Kidney (tissue), 14 donors: Measurements from ENCODE around the gene SNX10. TPM values are rescaled to one million over a fixed set of nuclear protein-coding genes. Genes with fewer than 3 reads are reported as not detected.

Source experiments
- DNase-seq, 5 donors: peaks; one replicate each; pipeline ENCODE4 v3.0.0-alpha.2; 2013 to 2020
- FAIRE-seq: peaks from 2 replicates; lab custom pipeline; 2012; peaks lifted over from hg19 to GRCh38; lab: Jason Lieb, UNC
- H3K27ac ChIP-seq, 2 donors: one replicate each; pipeline ENCODE4 v1.7.0; 2013; ENCODE audit warnings: low read depth in 2 of 2, low read length in 2 of 2, inconsistent platforms in 1 of 2
- H3K27me3 ChIP-seq: one replicate; pipeline ENCODE4 v1.7.1; 2013; ENCODE audit warnings: low read length, inconsistent platforms; ENCODE audit not compliant: control insufficient read depth, insufficient read depth
- H3K36me3 ChIP-seq, 3 donors: one replicate each; pipeline versions ENCODE4 v1.7.0 to v1.7.1; 2013; ENCODE audit warnings: low read length in 3 of 3, control low read depth in 1 of 3, inconsistent platforms in 1 of 3; ENCODE audit not compliant: insufficient read depth in 3 of 3, control insufficient read depth in 2 of 3
- H3K4me1 ChIP-seq, 3 donors: one replicate each; pipeline versions ENCODE4 v1.7.0 to v1.7.1; 2013; ENCODE audit warnings: low read length in 3 of 3, inconsistent platforms in 1 of 3, low read depth in 1 of 3; ENCODE audit not compliant: control insufficient read depth in 2 of 3, insufficient read depth in 2 of 3
- H3K4me3 ChIP-seq, 3 donors: one replicate each; pipeline versions ENCODE4 v1.7.0 to v1.8.1; 2013; ENCODE audit warnings: low read length in 3 of 3, control low read depth in 1 of 3, inconsistent platforms in 1 of 3
- H3K9ac ChIP-seq, 3 donors: one replicate each; pipeline versions ENCODE4 v1.7.0 to v1.7.1; 2013; ENCODE audit warnings: low read length in 3 of 3, control low read depth in 1 of 3, inconsistent platforms in 1 of 3
- H3K9me3 ChIP-seq, 3 donors: one replicate each; pipeline versions ENCODE4 v1.7.0 to v1.7.1; 2013; ENCODE audit warnings: low read length in 3 of 3, control low read depth in 1 of 3, inconsistent platforms in 1 of 3; ENCODE audit not compliant: control insufficient read depth in 2 of 3, insufficient read depth in 1 of 3
- CTCF ChIP-seq: IDR thresholded peaks from 3 replicates; pipeline ENCODE4 v1.5.1; 2012; ENCODE audit warnings: mild to moderate bottlenecking, moderate library complexity, borderline replicate concordance; ENCODE audit not compliant: insufficient read depth; ENCODE audit errors: extremely low read depth
- intact Hi-C: fragments of 100-400 bp; cut with DNase I; formaldehyde crosslinking; loops from one replicate; pipeline ENCODE4 v1.11.1; 2022
- polyA plus RNA-seq: library from polyadenylated mRNA; stranded (reverse); fragments of 350-450 nt; fragmentation: Illumina TruSeq; extraction: RNeasy Lipid Tissue Mini Kit (QIAGEN cat#74804); gene quantifications from one replicate; pipeline ENCODE4 v1.2.3, GENCODE V29; 2014; ENCODE audit warnings: low read depth, low replicate concordance; ENCODE audit not compliant: insufficient read depth
- total RNA-seq: library from RNA; stranded (reverse); fragmentation: NEBNext Ultra II Directional; extraction: Animal tissue kit (Norgen Biotek cat#: 25700); gene quantifications from one replicate; pipeline ENCODE4 v1.2.1, GENCODE V29; 2021
- donor health status: control.
- donor health status: control.
- donor health status: control.
- donor health status: control.
- donor health status: control.
- donor health status: DM: yes; HTN: yes; CAD: no.
- donor health status: Normal renal cell carcinoma (clear cell type).

SNX10 gene
- total and polyA plus RNA-seq, 2 donors from 2014 or later, result 30.1 to 72.0 TPM

GRCh38 chr7:26419198-26419597, 127.5 kb downstream of the SNX10 start:
- Histone ChIP-seq H3K4me1 (peaks cover 0 to 2% (median 0%) of the 10 kb centered on the region in 3 donors), H3K9me3 (no peaks in the 10 kb centered on the region), H3K36me3 (no peaks in the 10 kb centered on the region), H3K27me3 (no peaks in the 10 kb centered on the region), H3K9ac (no peak overlapping the region), H3K4me3 (no peak overlapping the region), H3K27ac (no peak overlapping the region)
- FAIRE-seq (no peak), DNase-seq (peak in 1 of 5 donors; percentile 50)
- intact Hi-C loops, result no loop called here
- no peak for TF ChIP-seq CTCF

- no peak for TF ChIP-seq CTCF
- Histone ChIP-seq H3K4me1 (peaks cover 0 to 2% (median 0%) of the 10 kb centered on the region in 3 donors), H3K36me3 (no peaks in the 10 kb centered on the region), H3K27ac (no peak overlapping the region), H3K27me3 (no peaks in the 10 kb centered on the region), H3K9ac (no peak overlapping the region), H3K4me3 (no peak overlapping the region), H3K9me3 (no peaks in the 10 kb centered on the region)
- intact Hi-C loops, result no loop called here
- DNase-seq (peak in 1 of 5 donors; percentile 23), FAIRE-seq (no peak)
Observed at GRCh38 chr7:26420422-26421019, 128.9 kb downstream of the SNX10 start.

GRCh38 chr7:26422761-26423160, 131.1 kb downstream of the SNX10 start:
- intact Hi-C loops, result no loop called here
- no peak for FAIRE-seq

More at GRCh38 chr7:26422761-26423160, 131.1 kb downstream of the SNX10 start:
- no peaks in the 10 kb centered on the region for H3K36me3 ChIP-seq
- no peak for DNase-seq
- no peak overlapping the region for H3K27ac ChIP-seq
- no peaks in the 10 kb centered on the region for H3K27me3 ChIP-seq
- H3K9ac ChIP-seq, result no peak overlapping the region
- no peak overlapping the region for H3K4me3 ChIP-seq
- peaks cover 0 to 2% (median 0%) of the 10 kb centered on the region in 3 donors for H3K4me1 ChIP-seq
- no peak for TF ChIP-seq CTCF
- no peaks in the 10 kb centered on the region for H3K9me3 ChIP-seq
